ENCODE measurements around the gene ELF3. TPM values are rescaled to one million over a fixed set of nuclear protein-coding genes. Genes with fewer than 3 reads are reported as not detected.
"Not testable (repeated sequence)": the region's sequence is repeated elsewhere in the genome, so short reads cannot be mapped to it uniquely, and the experiment has no call there.

The ELF3 gene
- total RNA-seq, 1 experiment from 2014 or later, result 8.9 TPM

- DNase-seq (ENCODE audit: low spot score), result peak; percentile 87
These were observed 2.4 kb upstream of the ELF3 start for GRCh38 chr1:202007805-202008489.

- peak; percentile 84 for DNase-seq (ENCODE audit: low spot score)
These were observed 834 bp upstream of the ELF3 start for GRCh38 chr1:202009326-202010179.

GRCh38 chr1:202011994-202012393 is 1.6 kb downstream of the ELF3 start:
- DNase-seq (ENCODE audit: low spot score), result no peak

GRCh38 chr1:202012544-202013478 is 2.4 kb downstream of the ELF3 start:
- DNase-seq (ENCODE audit: low spot score), result no peak

GRCh38 chr1:202013603-202014002 is 3.2 kb downstream of the ELF3 start:
- no peak for DNase-seq (ENCODE audit: low spot score)

- no peak for DNase-seq (ENCODE audit: low spot score)
These were observed 3.7 kb downstream of the ELF3 start for GRCh38 chr1:202014060-202014459.

GRCh38 chr1:202014915-202015661 is 4.7 kb downstream of the ELF3 start:
- DNase-seq (ENCODE audit: low spot score), result no peak

- DNase-seq (ENCODE audit: low spot score), result no peak
These were observed 5.2 kb downstream of the ELF3 start for GRCh38 chr1:202015662-202015937.

- DNase-seq (ENCODE audit: low spot score), result no peak
These were observed 5.8 kb downstream of the ELF3 start for GRCh38 chr1:202016022-202016810.

GRCh38 chr1:202016811-202017748 is 6.7 kb downstream of the ELF3 start:
- no peak for DNase-seq (ENCODE audit: low spot score)

GRCh38 chr1:202017749-202018467 is 7.5 kb downstream of the ELF3 start:
- no peak for DNase-seq (ENCODE audit: low spot score)

- peak; percentile 81 for DNase-seq (ENCODE audit: low spot score)
These were observed 8.3 kb downstream of the ELF3 start for GRCh38 chr1:202018468-202019234.

- DNase-seq (ENCODE audit: low spot score), result not testable (repeated sequence)
These were observed 8.8 kb downstream of the ELF3 start for GRCh38 chr1:202019235-202019558.

GRCh38 chr1:202023001-202023433 is 12.6 kb downstream of the ELF3 start:
- DNase-seq (ENCODE audit: low spot score), result peak; percentile 81

- peak; percentile 95 for DNase-seq (ENCODE audit: low spot score)
These were observed 18.8 kb downstream of the ELF3 start for GRCh38 chr1:202029171-202029665.

GRCh38 chr1:202029727-202030126 is 19.3 kb downstream of the ELF3 start:
- DNase-seq (ENCODE audit: low spot score), result no peak

- no peak for DNase-seq (ENCODE audit: low spot score)
These were observed 21.4 kb downstream of the ELF3 start for GRCh38 chr1:202031796-202032195.

GRCh38 chr1:202034149-202034682 is 23.8 kb downstream of the ELF3 start:
- DNase-seq (ENCODE audit: low spot score), result no peak
